DMS153 treated with DMSO at 0.1 percent for 48 hours (cell line): Measurements from ENCODE around the gene EML4.
"Not testable (repeated sequence)": the region's sequence is repeated elsewhere in the genome, so short reads cannot be mapped to it uniquely, and the experiment has no call there.

ENCODE experiments used
- DNase-seq: peaks from one replicate; lab custom pipeline; 2025; ENCODE audit not compliant: unreplicated experiment; lab: John Stamatoyannopoulos, UW

The EML4 gene

GRCh38 chr2:42329736-42330135, 160.6 kb downstream of the EML4 start:
- no peak for DNase-seq

GRCh38 chr2:42331569-42332284, 162.6 kb downstream of the EML4 start:
- DNase-seq, result no peak

GRCh38 chr2:42332575-42332974, 163.4 kb downstream of the EML4 start:
- DNase-seq, result no peak

GRCh38 chr2:42333579-42333978, 164.4 kb downstream of the EML4 start:
- no peak for DNase-seq

GRCh38 chr2:42334220-42334619, 165.1 kb downstream of the EML4 start:
- no peak for DNase-seq

- not testable (repeated sequence) for DNase-seq
These were observed 165.7 kb downstream of the EML4 start for GRCh38 chr2:42334865-42335264.

GRCh38 chr2:42335514-42336104, 166.5 kb downstream of the EML4 start:
- DNase-seq, result no peak

- no peak for DNase-seq
These were observed 167.3 kb downstream of the EML4 start for GRCh38 chr2:42336361-42336965.

GRCh38 chr2:42337356-42337820, 168.2 kb downstream of the EML4 start:
- no peak for DNase-seq

- DNase-seq, result no peak
These were observed 168.9 kb downstream of the EML4 start for GRCh38 chr2:42337846-42338566.

- DNase-seq, result peak; percentile 42
These were observed 169.5 kb downstream of the EML4 start for GRCh38 chr2:42338567-42339190.

GRCh38 chr2:42339191-42339912, 170.2 kb downstream of the EML4 start:
- peak; percentile 42 for DNase-seq

- DNase-seq, result no peak
These were observed 171.1 kb downstream of the EML4 start for GRCh38 chr2:42340045-42340937.

- DNase-seq, result no peak
These were observed 171.9 kb downstream of the EML4 start for GRCh38 chr2:42340938-42341636.

GRCh38 chr2:42342061-42342794, 173.1 kb downstream of the EML4 start:
- no peak for DNase-seq

- no peak for DNase-seq
These were observed 173.7 kb downstream of the EML4 start for GRCh38 chr2:42342795-42343241.

- DNase-seq, result no peak
These were observed 176.8 kb downstream of the EML4 start for GRCh38 chr2:42345986-42346385.

GRCh38 chr2:42346856-42347255, 177.7 kb downstream of the EML4 start:
- not testable (repeated sequence) for DNase-seq
